ENCODE measurements around the gene NDUFAF3. TPM values are rescaled to one million over a fixed set of nuclear protein-coding genes. Genes with fewer than 3 reads are reported as not detected.

Gene NDUFAF3
- total and polyA plus RNA-seq, 2 donors (not counting 3 experiments of a cell fraction or from before 2014, with no cell fraction given) = 91.1 to 91.4 TPM

DNA sequence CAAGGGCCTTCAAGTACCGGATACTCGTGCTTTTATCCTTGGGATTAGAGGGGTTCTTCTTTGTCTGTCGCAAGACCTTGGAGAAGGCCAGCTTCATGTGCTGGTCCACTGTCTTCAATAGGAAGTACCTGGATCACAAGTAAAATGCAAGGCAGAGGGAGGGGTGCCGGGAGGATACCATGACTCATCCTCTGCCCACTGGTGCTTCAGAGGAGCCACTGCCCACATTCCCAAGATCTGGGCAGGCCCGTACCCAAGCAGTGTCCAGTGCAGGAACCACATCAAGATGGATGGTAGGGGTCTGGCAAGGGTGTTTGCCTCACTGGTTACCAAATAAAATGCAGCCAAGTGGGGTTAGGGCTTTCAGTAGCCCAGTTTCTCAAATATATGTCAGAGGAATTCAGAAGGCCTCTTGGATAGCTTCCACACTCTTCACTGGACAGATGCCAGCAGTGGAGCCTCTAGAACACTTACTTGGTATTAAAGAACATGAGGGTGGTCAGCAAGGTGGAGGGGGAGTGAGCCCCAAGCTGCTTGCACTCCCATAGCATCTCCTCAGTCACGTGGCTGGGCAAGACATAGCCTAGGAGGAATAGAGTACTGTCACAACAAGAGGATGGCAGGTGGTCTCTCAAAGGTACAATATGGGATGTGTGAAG, 10.9 kb downstream of the NDUFAF3 start:
- Histone ChIP-seq H3K27me3 (ENCODE audit: control insufficient read depth in 2 of 2, insufficient read depth in 2 of 2, low read length in 2 of 2) (no peaks in the 10 kb centered on the region), H3K9me3 (replicated peaks; ENCODE audit: control insufficient read depth, insufficient read depth, low read length) (no peaks in the 10 kb centered on the region), H2AFZ (ENCODE audit: low read depth, low read length) (no peak overlapping the region), H3K4me1 (ENCODE audit: control insufficient read depth, extremely low read depth, insufficient read depth, low read length) (peaks cover 10% of the 10 kb centered on the region), H3K4me3 (replicated peaks in 1 of 3; ENCODE audit: insufficient read depth in 1 of 3, low read depth in 1 of 3, low read length in 3 of 3) (no peak overlapping the region), H3K36me3 (ENCODE audit: control insufficient read depth in 2 of 2, extremely low read depth in 1 of 2, insufficient read depth in 2 of 2, low read length in 2 of 2) (peaks cover 15 to 28% of the 10 kb centered on the region in 2 experiments), H3K27ac (ENCODE audit: insufficient read depth, low read depth, low read length) (no peak overlapping the region), H3K9me1 (replicated peaks; ENCODE audit: control insufficient read depth, extremely low read depth, insufficient read depth, low read length) (no peaks in the 10 kb centered on the region), H3K9ac (replicated peaks; ENCODE audit: extremely low read depth, insufficient read depth, low read length) (no peak overlapping the region), H3K79me2 (ENCODE audit: control insufficient read depth, insufficient read depth, low read length) (peaks cover 13% of the 10 kb centered on the region), H4K20me1 (replicated peaks; ENCODE audit: control insufficient read depth, extremely low read depth, insufficient read depth, low read length) (no peaks in the 10 kb centered on the region), H3K4me2 (ENCODE audit: insufficient read depth, low read length) (no peak overlapping the region)
- TF ChIP-seq POLR2A (IDR thresholded peaks at IDR 0.05; ENCODE audit: low read depth, low read length) (no peak), MYC (IDR thresholded peaks at IDR 0.05; ENCODE audit: low read depth, low read length) (no peak), EZH2 (IDR thresholded peaks at IDR 0.05; ENCODE audit: borderline replicate concordance, low read depth, low read length, severe bottlenecking) (no peak), CTCF (IDR thresholded peaks at IDR 0.05; ENCODE audit: extremely low read depth in 1 of 2, insufficient read depth in 1 of 2, low read depth in 1 of 2, low read length in 2 of 2) (no peak), FOS (IDR thresholded peaks at IDR 0.05; ENCODE audit: borderline replicate concordance, insufficient read depth, low read length) (no peak), JUN (IDR thresholded peaks at IDR 0.05; ENCODE audit: borderline replicate concordance, insufficient read depth, insufficient read length, low read depth) (no peak), POLR2AphosphoS5 (IDR thresholded peaks at IDR 0.05; ENCODE audit: insufficient read depth, low read depth, low read length) (no peak), GATA2 (IDR thresholded peaks at IDR 0.05; ENCODE audit: insufficient read depth, insufficient read length, low read depth, low read length) (no peak)
- TF ChIP-seq, protein P1, sequence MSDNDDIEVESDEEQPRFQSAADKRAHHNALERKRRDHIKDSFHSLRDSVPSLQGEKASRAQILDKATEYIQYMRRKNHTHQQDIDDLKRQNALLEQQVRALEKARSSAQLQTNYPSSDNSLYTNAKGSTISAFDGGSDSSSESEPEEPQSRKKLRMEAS (IDR thresholded peaks at IDR 0.05; ENCODE audit: insufficient read depth, insufficient read length) = no peak
- no TSS peak for BruUV-seq (replicated peaks)
- ChIA-PET CTCF (interaction anchor here (2.3 kb wide), 1 partner anchor 45 kb away, joined by 8 read pairs; no protein-coding TSS in a partner anchor), POLR2A (no interaction called here)
- dilution Hi-C loops (cut with MboI; ENCODE audit: extremely low pct_ligation_motif_present, low sequenced_read_pairs) (no loop called here), intact Hi-C loops (cut with micrococcal nuclease) (no loop called here)
- FAIRE-seq (no peak), DNase-seq (ENCODE audit: low read depth, low spot score) (no peak)
